Activated T-helper 2 cell treated with anti-CD3 and anti-CD28 coated beads, Interferon-gamma antibody, Interleukin-2, Interleukin-4, amounts not matched to agents 10 μg/mL and 5 μg/mL and 100 μg/mL, durations not matched to agents 14 hours and 24 hours and 36 hours (primary cell): ENCODE data around the gene CCDC190. TPM values are rescaled to one million over a fixed set of nuclear protein-coding genes. Genes with fewer than 3 reads are reported as not detected.
"Not testable (repeated sequence)": the region's sequence is repeated elsewhere in the genome, so short reads cannot be mapped to it uniquely, and the experiment has no call there.

ENCODE experiments used
- DNase-seq: peaks from one replicate; pipeline ENCODE4 v3.0.0; 2021; ENCODE audit warnings: low spot score
- H3K27ac Mint-ChIP-seq: one replicate; pipeline ENCODE4 v1.8.0; 2021; ENCODE audit warnings: mixed read lengths
- H3K27me3 Mint-ChIP-seq: one replicate; pipeline ENCODE4 v1.8.0; 2021; ENCODE audit warnings: low read depth, mixed read lengths
- H3K36me3 Mint-ChIP-seq: one replicate; pipeline ENCODE4 v1.8.0; 2021; ENCODE audit warnings: low read depth, mixed read lengths
- H3K4me1 Mint-ChIP-seq: one replicate; pipeline ENCODE4 v1.8.0; 2021; ENCODE audit warnings: low read depth, mixed read lengths
- H3K4me3 Mint-ChIP-seq: one replicate; pipeline ENCODE4 v1.8.0; 2021; ENCODE audit warnings: low read depth, mild to moderate bottlenecking, moderate library complexity, mixed read lengths
- H3K9me3 Mint-ChIP-seq: one replicate; pipeline ENCODE4 v1.8.0; 2021; ENCODE audit warnings: mixed read lengths
- intact Hi-C: fragments of 100-400 bp; cut with micrococcal nuclease; formaldehyde crosslinking; loops from one replicate; pipeline ENCODE4 v1.15.1; 2023
- total RNA-seq: library from RNA; stranded (reverse); gene quantifications from 2 replicates; pipeline ENCODE4 v1.2.3, GENCODE V29; 2022

Gene CCDC190
- total RNA-seq, 1 donor from 2014 or later, result not detected

- intact Hi-C loops, result no loop called here
- no peaks in the 10 kb centered on the region for H3K4me1 Mint-ChIP-seq
- no peak for DNase-seq
- H3K27ac Mint-ChIP-seq, result no peak overlapping the region
- H3K9me3 Mint-ChIP-seq, result peaks cover 6% of the 10 kb centered on the region
- no peak overlapping the region for H3K4me3 Mint-ChIP-seq
- no peaks in the 10 kb centered on the region for H3K36me3 Mint-ChIP-seq
- peaks cover 13% of the 10 kb centered on the region for H3K27me3 Mint-ChIP-seq
Measured at GRCh38 chr1:162844153-162844552, 16.8 kb downstream of the CCDC190 start.

DNA sequence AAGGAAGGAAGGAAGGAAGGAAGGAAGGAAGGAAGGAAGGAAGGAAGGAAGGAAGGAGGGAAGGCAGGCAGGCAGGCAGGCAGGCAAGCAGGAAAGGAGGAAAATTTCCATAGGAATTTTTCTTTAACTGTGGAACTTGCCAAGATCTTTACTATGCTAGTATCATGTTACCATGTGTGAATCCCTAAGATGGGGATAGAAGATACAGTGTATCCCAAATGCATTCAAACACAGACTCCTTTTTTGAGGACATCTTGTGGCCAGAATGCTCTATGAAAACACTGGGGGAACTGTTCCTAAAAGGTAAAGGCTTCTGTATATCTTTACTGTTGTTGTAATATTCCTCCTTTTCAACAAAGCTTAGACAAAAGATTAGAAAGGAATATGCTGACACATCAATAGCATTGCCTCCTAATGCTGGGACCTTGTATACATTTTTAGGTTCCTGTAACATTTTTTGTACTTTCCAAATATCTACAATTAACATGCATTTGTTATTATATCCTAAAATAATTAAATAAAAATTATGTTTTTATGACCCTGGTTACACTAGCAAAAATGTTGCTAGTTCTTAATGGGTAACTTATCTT, 20.6 kb downstream of the CCDC190 start:
- intact Hi-C loops, result no loop called here
- Mint-ChIP-seq H3K27me3 (peaks cover 11% of the 10 kb centered on the region), H3K27ac (no peak overlapping the region), H3K9me3 (peaks cover 30% of the 10 kb centered on the region), H3K4me3 (no peak overlapping the region), H3K4me1 (peaks cover 6% of the 10 kb centered on the region), H3K36me3 (peaks cover 8% of the 10 kb centered on the region)
- DNase-seq, result no peak

DNA sequence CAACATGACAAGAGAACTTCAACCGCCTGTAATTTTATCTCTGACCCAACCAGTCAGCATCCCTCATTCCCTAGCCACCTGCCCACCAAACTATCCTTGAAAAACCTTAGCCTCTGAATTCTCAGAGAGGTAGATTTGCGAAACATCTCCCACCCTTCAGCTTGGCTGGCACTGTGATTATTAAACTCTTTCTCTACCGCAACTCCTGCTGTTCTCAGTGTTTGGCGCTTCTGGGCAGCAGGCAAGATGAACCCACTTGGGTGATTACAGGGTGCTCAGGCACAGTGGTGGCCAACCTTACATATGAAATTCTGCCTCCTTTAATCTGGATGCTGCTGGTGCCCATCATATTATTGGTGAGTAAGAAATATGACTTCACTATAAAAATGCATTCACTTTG, 22.1 kb downstream of the CCDC190 start:
- DNase-seq, result no peak
- no peak overlapping the region for H3K4me3 Mint-ChIP-seq
- H3K9me3 Mint-ChIP-seq, result peaks cover 36% of the 10 kb centered on the region
- peaks cover 17% of the 10 kb centered on the region for H3K4me1 Mint-ChIP-seq
- H3K27me3 Mint-ChIP-seq, result peaks cover 6% of the 10 kb centered on the region
- intact Hi-C loops, result no loop called here
- H3K27ac Mint-ChIP-seq, result no peak overlapping the region
- peaks cover 10% of the 10 kb centered on the region for H3K36me3 Mint-ChIP-seq

- Mint-ChIP-seq H3K36me3 (peaks cover 10% of the 10 kb centered on the region), H3K27me3 (peaks cover 11% of the 10 kb centered on the region), H3K27ac (peak overlapping the region; percentile 38), H3K4me3 (no peak overlapping the region), H3K9me3 (peaks cover 36% of the 10 kb centered on the region), H3K4me1 (peaks cover 21% of the 10 kb centered on the region)
- no peak for DNase-seq
- intact Hi-C loops, result loop anchor here (1.0 kb wide), 1 partner anchor 12 kb away; no protein-coding TSS in a partner anchor
Measured at GRCh38 chr1:162835157-162835899, 25.6 kb downstream of the CCDC190 start.

DNA sequence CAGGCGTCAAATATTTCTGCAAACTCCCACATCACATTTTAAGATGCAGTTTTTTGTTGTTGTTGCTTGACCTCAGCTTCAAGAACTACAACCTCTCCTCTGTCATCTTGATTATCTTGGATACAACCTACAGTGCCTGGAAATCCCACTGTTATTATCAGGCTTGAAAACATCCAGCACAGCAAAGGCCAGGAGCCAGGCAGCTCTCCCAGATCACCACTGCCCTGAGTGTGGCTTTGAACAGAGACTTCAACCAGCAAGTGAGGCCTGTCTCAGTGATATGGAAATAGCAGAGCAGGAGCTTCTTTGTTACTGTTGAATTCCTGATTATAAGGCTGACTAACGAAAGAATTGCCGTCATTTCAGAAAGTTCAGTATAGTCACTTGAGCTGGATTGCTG, 28.5 kb downstream of the CCDC190 start:
- intact Hi-C loops, result no loop called here
- Mint-ChIP-seq H3K36me3 (peaks cover 6% of the 10 kb centered on the region), H3K27me3 (peaks cover 26% of the 10 kb centered on the region), H3K9me3 (peaks cover 17% of the 10 kb centered on the region), H3K27ac (no peak overlapping the region), H3K4me1 (peaks cover 21% of the 10 kb centered on the region), H3K4me3 (no peak overlapping the region)
- DNase-seq, result no peak

- peaks cover 2% of the 10 kb centered on the region for H3K36me3 Mint-ChIP-seq
Measured at GRCh38 chr1:162829268-162829667, 31.7 kb downstream of the CCDC190 start.

GRCh38 chr1:162823771-162824525, 37.0 kb downstream of the CCDC190 start:
- no peaks in the 10 kb centered on the region for H3K9me3 Mint-ChIP-seq
- peaks cover 21% of the 10 kb centered on the region for H3K4me1 Mint-ChIP-seq
- no peaks in the 10 kb centered on the region for H3K36me3 Mint-ChIP-seq
- no peak overlapping the region for H3K4me3 Mint-ChIP-seq
- H3K27ac Mint-ChIP-seq, result no peak overlapping the region
- intact Hi-C loops, result loop anchor here (1.0 kb wide), 1 partner anchor 11 kb away; no protein-coding TSS in a partner anchor
- DNase-seq, result no peak
- H3K27me3 Mint-ChIP-seq, result peaks cover 38% of the 10 kb centered on the region

More at GRCh38 chr1:162829268-162829667, 31.7 kb downstream of the CCDC190 start:
- no peak overlapping the region for H3K4me3 Mint-ChIP-seq
- peaks cover 7% of the 10 kb centered on the region for H3K4me1 Mint-ChIP-seq
- peaks cover 41% of the 10 kb centered on the region for H3K27me3 Mint-ChIP-seq
- DNase-seq, result no peak
- no peak overlapping the region for H3K27ac Mint-ChIP-seq
- intact Hi-C loops, result no loop called here
- H3K9me3 Mint-ChIP-seq, result no peaks in the 10 kb centered on the region

- DNase-seq, result no peak
- Mint-ChIP-seq H3K4me3 (peak overlapping the region; percentile 58), H3K27me3 (peaks cover 33% of the 10 kb centered on the region), H3K9me3 (no peaks in the 10 kb centered on the region), H3K27ac (no peak overlapping the region), H3K36me3 (no peaks in the 10 kb centered on the region), H3K4me1 (peaks cover 21% of the 10 kb centered on the region)
- intact Hi-C loops, result loop anchor here (1.0 kb wide), 1 partner anchor 12 kb away; no protein-coding TSS in a partner anchor
Measured at GRCh38 chr1:162823231-162823630, 37.7 kb downstream of the CCDC190 start.

- no peak overlapping the region for H3K27ac Mint-ChIP-seq
- DNase-seq, result no peak
Measured at GRCh38 chr1:162822391-162823200, 38.4 kb downstream of the CCDC190 start.

GRCh38 chr1:162818666-162819065, 42.3 kb downstream of the CCDC190 start:
- H3K4me1 Mint-ChIP-seq, result peaks cover 19% of the 10 kb centered on the region

More at GRCh38 chr1:162822391-162823200, 38.4 kb downstream of the CCDC190 start:
- Mint-ChIP-seq H3K36me3 (no peaks in the 10 kb centered on the region), H3K9me3 (no peaks in the 10 kb centered on the region), H3K4me1 (peaks cover 21% of the 10 kb centered on the region), H3K4me3 (peak overlapping the region; percentile 66), H3K27me3 (peaks cover 29% of the 10 kb centered on the region)
- intact Hi-C loops, result loop anchor here (1.0 kb wide), 1 partner anchor 13 kb away; no protein-coding TSS in a partner anchor

GRCh38 chr1:162818136-162818535, 42.8 kb downstream of the CCDC190 start:
- H3K9me3 Mint-ChIP-seq, H3K27ac Mint-ChIP-seq, H3K36me3 Mint-ChIP-seq, H3K4me3 Mint-ChIP-seq, DNase-seq, intact Hi-C loops: not testable (repeated sequence)
- Mint-ChIP-seq H3K4me1 (peaks cover 15% of the 10 kb centered on the region), H3K27me3 (peaks cover 11% of the 10 kb centered on the region)

More at GRCh38 chr1:162818666-162819065, 42.3 kb downstream of the CCDC190 start:
- peaks cover 11% of the 10 kb centered on the region for H3K27me3 Mint-ChIP-seq
- H3K36me3 Mint-ChIP-seq, H3K4me3 Mint-ChIP-seq, DNase-seq, intact Hi-C loops, H3K9me3 Mint-ChIP-seq, H3K27ac Mint-ChIP-seq: not testable (repeated sequence)

- H3K27ac Mint-ChIP-seq, intact Hi-C loops, H3K9me3 Mint-ChIP-seq, H3K27me3 Mint-ChIP-seq, H3K4me3 Mint-ChIP-seq, DNase-seq, H3K4me1 Mint-ChIP-seq: not testable (repeated sequence)
- H3K36me3 Mint-ChIP-seq, result peaks cover 41% of the 10 kb centered on the region
Measured at GRCh38 chr1:162812357-162812756, 48.6 kb downstream of the CCDC190 start.
